ENCODE results near the gene FAM110D.

Gene FAM110D

DNA sequence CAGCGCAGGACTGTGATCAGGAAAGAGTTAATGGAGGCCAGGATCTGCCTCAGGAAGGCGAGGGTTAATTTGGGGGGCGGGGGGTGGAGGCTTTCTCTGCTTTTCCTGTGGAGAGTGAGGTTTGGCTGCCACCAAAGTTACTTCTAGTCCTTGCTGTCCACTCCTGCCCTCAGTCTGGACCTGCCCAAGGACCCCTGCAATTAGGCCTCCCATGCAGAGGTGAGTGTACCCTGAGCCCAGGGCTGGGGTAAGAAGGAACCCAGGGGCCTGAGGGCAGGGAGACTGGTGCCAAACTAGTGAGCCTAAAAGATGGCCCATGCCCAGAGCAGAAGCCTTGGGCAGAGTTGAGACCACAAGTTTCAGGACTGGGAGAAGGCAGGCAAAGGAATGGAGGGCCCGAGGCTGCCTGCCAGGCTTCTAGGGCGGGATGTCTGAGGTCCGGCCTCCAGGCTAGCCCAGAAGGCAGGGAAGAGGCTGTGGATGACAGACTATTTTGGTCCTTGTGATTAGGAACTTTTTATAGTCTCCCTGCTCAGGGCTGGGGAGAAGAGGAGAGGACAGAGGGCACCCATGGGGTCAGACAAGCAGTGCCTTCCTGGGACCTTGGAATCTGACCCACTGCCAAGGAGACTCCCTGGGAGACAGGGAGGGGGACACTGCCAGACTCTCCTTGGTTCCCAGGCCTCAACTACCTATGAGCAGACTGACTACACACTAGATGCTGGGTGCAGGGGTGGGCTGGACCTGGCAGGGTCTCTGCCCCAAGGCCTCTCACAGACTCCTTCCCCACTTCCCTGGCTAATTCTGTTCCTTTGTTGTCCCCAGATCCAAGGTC is at the start of gene FAM110D:
FAM110D (plus strand) TSS at position 172 of the 835 bp plus-strand sequence. CDS start 2,213 bp downstream, outside the sequence.
- no peak for DNase-seq (ENCODE audit: low read depth)
- TF ChIP-seq, protein P1, sequence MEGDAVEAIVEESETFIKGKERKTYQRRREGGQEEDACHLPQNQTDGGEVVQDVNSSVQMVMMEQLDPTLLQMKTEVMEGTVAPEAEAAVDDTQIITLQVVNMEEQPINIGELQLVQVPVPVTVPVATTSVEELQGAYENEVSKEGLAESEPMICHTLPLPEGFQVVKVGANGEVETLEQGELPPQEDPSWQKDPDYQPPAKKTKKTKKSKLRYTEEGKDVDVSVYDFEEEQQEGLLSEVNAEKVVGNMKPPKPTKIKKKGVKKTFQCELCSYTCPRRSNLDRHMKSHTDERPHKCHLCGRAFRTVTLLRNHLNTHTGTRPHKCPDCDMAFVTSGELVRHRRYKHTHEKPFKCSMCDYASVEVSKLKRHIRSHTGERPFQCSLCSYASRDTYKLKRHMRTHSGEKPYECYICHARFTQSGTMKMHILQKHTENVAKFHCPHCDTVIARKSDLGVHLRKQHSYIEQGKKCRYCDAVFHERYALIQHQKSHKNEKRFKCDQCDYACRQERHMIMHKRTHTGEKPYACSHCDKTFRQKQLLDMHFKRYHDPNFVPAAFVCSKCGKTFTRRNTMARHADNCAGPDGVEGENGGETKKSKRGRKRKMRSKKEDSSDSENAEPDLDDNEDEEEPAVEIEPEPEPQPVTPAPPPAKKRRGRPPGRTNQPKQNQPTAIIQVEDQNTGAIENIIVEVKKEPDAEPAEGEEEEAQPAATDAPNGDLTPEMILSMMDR (IDR thresholded peaks at IDR 0.05; ENCODE audit: low read depth, low read length, missing control alignments), result no peak
- no peak within 1 kb of the TSS for H3K4me3 ChIP-seq (ENCODE audit: low read depth, low read length)

DNA sequence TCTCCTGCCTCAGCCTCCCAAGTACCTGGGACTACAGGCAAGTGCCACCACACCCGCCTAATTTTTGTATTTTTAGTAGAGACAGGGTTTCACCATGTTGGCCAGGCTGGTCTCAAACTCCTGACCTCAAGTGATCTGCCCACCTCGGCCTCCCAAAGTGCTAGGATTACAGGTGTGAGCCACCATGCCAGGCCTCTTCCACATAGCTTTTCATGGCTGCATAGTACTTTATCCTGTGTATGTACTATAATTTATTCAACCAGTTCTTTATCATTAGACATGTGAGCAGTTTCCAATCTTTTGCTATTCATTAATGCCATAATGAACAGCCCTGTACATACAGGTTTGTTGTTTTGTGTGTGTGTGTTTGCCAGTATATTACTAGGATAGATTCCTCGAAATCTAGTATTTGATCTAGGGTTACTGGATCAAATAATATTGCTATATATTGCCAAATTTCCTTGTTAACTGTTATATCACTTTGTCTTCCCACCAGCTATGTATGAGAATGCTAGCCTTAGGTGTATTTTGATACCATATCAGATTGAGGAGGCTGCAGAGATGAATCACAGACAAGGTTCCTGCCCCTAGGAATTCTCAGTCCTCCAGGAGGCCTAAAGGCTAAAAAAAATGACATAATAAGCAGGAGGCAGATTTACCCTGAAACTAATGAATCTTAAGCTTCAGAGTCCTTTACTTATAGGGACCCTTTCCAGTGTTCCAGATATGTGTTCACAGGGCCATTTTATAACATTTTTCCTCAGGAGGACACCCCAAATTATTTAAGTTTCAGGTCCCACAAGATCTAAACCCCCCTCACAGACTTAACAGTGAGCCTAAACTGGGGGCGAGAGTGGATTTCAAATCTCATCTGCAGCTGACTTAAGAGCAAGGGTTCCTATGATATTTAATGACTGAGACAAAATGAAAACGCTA is 49.4 kb upstream of the FAM110D start:
- TF ChIP-seq, protein P1 (IDR thresholded peaks at IDR 0.05; ENCODE audit: low read depth, low read length, missing control alignments), result no peak
- DNase-seq (ENCODE audit: low read depth), result no peak
- no peak overlapping the region for H3K4me3 ChIP-seq (ENCODE audit: low read depth, low read length)

DNA sequence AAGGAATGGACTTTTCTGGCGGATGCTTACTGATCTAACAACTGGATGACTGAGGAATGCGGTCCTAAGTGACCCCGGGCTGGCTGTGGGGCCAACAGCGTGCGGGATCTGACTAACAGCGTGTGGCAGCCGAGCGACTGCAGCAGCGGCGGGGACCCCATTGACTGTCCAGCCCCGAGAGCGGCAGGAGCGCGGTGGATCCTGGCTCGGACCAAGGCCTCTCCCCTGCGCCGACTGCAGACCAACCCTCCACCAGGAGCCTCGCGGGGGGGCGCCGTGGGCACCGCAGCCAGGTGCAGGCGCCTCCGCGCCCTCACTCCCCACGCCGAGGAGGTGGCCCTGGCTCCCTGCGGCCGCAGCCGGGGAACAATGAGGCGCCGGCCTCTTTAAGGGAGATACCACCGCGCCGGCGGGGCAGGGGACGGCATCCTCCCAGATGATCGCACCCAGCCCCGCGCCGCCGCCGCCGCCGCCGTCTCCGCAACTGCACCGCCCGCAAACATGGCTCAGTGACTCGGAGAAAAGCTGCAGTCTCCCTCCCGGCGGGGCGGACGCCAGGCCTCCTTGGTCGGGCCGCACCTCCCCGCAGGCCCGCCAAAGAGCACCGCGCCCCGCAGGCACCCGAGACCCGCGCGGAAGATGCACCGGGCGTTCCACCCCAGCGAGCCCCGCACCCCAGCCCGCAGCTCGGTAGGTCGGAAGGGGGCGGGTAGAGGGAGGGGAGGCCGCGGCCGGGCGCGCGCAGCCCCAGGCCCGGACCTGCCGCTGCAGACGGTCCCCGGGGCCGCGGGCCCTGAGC is 47.9 kb upstream of the FAM110D start:
- H3K4me3 ChIP-seq (ENCODE audit: low read depth, low read length), result peak overlapping the region; percentile 99
- TF ChIP-seq, protein P1 (IDR thresholded peaks at IDR 0.05; ENCODE audit: low read depth, low read length, missing control alignments), result no peak
- DNase-seq (ENCODE audit: low read depth), result no peak

DNA sequence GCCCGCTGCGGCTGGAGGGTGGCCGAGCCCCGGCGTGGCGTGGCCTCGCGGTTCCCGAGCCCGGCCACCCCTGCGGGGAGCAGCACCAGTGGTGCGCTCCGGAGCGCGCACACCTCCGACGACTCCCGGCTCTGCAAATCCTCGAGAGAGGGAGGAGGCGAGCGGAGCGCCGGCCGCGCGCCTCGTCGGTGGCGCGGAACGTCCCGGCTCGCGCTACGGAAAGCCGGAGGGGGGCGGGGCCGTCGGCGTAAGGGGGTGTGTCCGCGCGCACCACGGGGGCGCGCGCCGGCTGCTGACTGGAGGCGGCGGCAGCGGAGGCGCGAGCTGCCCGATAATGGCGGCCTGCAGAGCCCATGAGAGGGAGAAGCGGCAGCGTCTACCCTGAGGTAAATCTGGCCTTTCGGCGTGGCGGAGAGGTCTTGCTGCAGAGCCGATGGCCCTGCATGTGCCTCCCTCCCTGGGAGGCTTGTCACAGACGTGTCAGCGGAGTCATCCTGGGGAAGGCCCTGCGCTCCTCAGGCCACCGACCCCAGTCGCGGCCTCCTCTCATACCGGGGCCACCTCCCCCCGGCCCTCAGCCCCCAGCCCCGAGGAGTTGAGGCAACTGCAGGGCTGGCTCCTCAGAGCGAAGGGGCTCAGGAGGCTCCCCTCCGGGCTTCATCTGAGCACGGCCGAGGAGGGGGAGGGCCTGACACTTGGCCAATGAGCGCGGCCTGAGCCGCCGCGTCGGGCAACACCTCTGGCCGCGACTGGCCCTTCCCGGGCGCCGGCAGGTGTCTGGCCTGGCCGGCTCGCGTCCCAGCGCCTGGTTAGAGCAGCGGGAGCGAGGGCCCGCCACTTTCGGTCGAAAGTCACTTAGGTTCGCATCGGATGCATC is 47.1 kb upstream of the FAM110D start, which contains the start of gene PDIK1L:
PDIK1L (plus strand) TSS at position 295 of the 877 bp plus-strand sequence. CDS start 2,485 bp downstream, outside the sequence.
- peak; percentile 84 for DNase-seq (ENCODE audit: low read depth)
- peak within 1 kb of the TSS; percentile 99 for H3K4me3 ChIP-seq (ENCODE audit: low read depth, low read length)
- TF ChIP-seq, protein P1 (IDR thresholded peaks at IDR 0.05; ENCODE audit: low read depth, low read length, missing control alignments), result no peak

DNA sequence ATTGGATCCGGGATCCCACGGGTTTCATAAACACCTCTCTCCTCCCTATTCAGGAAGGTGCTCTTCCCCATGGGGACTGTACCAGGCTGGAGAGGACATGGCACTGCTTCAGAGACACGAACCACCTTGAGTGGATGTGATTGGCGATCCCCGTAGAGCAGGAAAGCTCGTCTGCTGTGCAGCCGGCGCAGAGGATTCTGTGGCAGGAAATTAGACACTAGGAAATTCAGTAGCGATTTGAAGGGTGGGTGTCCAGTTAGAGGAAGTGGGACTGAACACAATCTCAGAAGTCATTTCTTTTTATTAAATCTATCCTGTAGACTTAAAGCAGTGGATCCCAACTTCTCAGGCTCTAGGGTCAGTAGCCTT is 46.5 kb upstream of the FAM110D start:
- peak overlapping the region; percentile 99 for H3K4me3 ChIP-seq (ENCODE audit: low read depth, low read length)
- no peak for DNase-seq (ENCODE audit: low read depth)
- TF ChIP-seq, protein P1 (IDR thresholded peaks at IDR 0.05; ENCODE audit: low read depth, low read length, missing control alignments), result no peak
